Measurements from ENCODE around the gene GOLIM4. TPM values are rescaled to one million over a fixed set of nuclear protein-coding genes. Genes with fewer than 3 reads are reported as not detected.
"Not testable (repeated sequence)": the region's sequence is repeated elsewhere in the genome, so short reads cannot be mapped to it uniquely, and the experiment has no call there.

The GOLIM4 gene
- total RNA-seq, 8 experiments from 2014 or later, result 24.3 to 167 (median 33.7) TPM

DNA sequence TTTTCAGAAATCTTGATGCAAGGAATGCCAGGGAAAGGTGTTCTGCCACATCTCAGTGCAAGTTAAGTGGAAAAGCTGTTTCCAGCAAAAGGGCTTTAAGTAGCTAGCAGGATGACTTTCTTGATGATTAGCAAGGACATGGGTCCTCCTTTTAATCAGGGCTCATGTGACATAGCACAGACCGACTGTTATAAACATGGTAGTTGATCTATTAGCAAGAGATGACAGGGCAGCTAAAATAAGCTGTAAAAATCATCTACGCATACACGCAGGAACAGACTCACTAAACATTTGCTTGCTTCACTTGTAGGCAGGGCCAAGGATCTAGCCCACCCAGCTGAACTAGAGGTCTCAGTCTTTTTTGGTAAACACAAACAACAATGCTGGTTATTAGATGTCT, 69.0 kb downstream of the GOLIM4 start:
- in situ Hi-C loops (cut with MboI; ENCODE audit: low pct_unique_long_range_greater_than_20kb in 2 of 9, low sequenced_read_pairs in 9 of 9, unreplicated experiment in 9 of 9), result loop anchor here in 2 of 9 experiments (25.0 kb wide), 3 partner anchors 136 to 639 kb away; partner anchors contain the start of gene ZBBX (in 1 of the 2)
- ATAC-seq (replicated peaks in 6 of 8), result peak in 1 of 8 experiments; percentile 57

DNA sequence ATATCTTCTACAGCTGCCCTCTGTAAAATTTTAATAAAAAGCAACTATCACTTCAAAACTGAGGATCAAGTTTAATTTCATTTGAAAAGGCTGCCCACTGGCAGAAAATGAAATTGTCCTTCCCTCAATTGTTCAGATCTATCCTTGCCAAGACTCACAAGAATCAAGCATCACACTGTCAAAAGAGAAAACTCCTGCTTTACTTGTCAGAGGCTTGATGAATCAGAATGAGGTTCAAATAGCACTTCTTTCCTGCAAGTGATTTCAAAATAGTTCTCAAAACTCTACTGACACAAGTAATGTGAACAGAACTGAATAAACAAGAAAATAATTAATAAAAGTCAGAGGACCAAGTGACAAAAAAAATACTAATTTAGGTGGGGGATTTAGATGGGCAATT, 70.6 kb downstream of the GOLIM4 start:
- Histone ChIP-seq H3K27ac (no peak overlapping the region), H3K4me3 (no peak overlapping the region), H3K4me1 (replicated peaks in 1 of 2) (no peaks in the 10 kb centered on the region)
- ATAC-seq (replicated peaks in 6 of 8), result peak in 2 of 8 experiments; percentile 15
- in situ Hi-C loops (cut with MboI; ENCODE audit: low pct_unique_long_range_greater_than_20kb in 2 of 9, low sequenced_read_pairs in 9 of 9, unreplicated experiment in 9 of 9), result loop anchor here in 2 of 9 experiments (25.0 kb wide), 3 partner anchors 137 to 638 kb away; partner anchors contain the start of gene ZBBX (in 1 of the 2)

More for the DNA sequence above, 69.0 kb downstream of the GOLIM4 start:
- H3K4me1 ChIP-seq (replicated peaks in 1 of 2), result no peaks in the 10 kb centered on the region
- no peak overlapping the region for H3K27ac ChIP-seq
- no peak overlapping the region for H3K4me3 ChIP-seq
- WGBS, 10 experiments, result 75 to 100% (median 93%) methylated on average over 1 to 3 of the region's 3 CpGs; no CpG with 5 or more reads in 1 of the 10 experiments

DNA sequence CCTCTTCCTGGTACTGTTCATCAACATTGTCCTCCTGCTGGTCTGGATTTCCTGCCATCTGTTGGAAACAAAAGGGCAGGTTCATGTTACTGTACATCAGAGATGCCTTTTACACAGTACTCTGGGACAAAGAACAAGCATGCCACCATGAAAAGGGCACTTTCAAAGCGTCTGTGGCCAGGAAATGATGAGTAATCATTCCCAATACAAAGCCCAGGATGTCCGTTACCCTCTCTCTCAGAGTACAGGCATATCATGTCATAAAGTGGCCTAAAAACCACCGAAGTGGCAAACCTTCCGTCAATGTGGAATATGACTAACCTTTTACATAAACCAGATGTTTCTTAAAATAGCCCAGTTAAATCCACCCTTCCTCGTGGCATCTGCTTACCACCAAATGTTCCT, 71.2 kb downstream of the GOLIM4 start:
- no peaks in the 10 kb centered on the region for H3K4me1 ChIP-seq (replicated peaks in 1 of 2)
- H3K27ac ChIP-seq, result no peak overlapping the region
- H3K4me3 ChIP-seq, result no peak overlapping the region
- WGBS, 10 experiments, result 0 to 98% (median 71%) methylated on average over 1 to 5 of the region's 5 CpGs
- in situ Hi-C loops (cut with MboI; ENCODE audit: low pct_unique_long_range_greater_than_20kb in 2 of 9, low sequenced_read_pairs in 9 of 9, unreplicated experiment in 9 of 9), result no loop called here
- ATAC-seq (replicated peaks in 6 of 8), result peak in 2 of 8 experiments; percentile 93 to 95

DNA sequence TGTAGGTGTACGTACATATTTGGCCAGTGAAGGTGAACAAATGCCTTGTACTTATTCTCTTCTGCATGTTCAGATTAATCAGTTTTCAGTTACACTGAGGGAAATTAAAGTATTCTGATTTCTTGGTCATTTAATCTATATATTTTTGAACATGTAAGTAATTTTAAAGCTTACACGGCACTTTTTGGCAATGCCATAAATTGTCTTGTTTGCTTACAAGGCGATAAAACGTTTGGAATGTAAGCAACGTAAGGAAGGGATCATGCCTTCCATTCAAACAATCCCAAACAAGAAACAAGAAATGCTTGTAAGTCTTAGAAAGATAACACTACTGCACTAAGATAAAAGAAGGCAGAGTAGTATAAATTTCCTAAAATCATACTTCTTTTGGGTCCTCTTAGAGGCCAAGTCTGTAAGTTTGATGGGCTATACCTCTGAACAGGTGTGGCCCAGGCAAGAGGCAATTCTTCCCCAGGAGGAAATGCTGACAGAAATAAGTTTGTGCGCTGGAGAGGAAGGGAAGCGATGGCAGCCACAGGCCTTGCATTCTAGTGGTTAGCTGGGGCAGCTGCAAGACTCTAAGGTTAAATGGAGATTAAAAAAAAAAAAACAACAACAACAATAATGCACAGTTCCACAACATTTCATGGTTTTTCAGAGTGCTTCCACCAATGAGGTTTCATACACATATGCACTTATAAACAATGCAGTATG, 73.8 kb downstream of the GOLIM4 start:
- in situ Hi-C loops (cut with MboI; ENCODE audit: low pct_unique_long_range_greater_than_20kb in 2 of 9, low sequenced_read_pairs in 9 of 9, unreplicated experiment in 9 of 9), result no loop called here
- WGBS, 10 experiments, result 80 to 100% (median 89%) methylated on average over 4 to 7 of the region's 7 CpGs
- H3K4me3 ChIP-seq, result no peak overlapping the region
- no peaks in the 10 kb centered on the region for H3K4me1 ChIP-seq (replicated peaks in 1 of 2)
- no peak overlapping the region for H3K27ac ChIP-seq
- no peak for ATAC-seq (replicated peaks in 6 of 8)

DNA sequence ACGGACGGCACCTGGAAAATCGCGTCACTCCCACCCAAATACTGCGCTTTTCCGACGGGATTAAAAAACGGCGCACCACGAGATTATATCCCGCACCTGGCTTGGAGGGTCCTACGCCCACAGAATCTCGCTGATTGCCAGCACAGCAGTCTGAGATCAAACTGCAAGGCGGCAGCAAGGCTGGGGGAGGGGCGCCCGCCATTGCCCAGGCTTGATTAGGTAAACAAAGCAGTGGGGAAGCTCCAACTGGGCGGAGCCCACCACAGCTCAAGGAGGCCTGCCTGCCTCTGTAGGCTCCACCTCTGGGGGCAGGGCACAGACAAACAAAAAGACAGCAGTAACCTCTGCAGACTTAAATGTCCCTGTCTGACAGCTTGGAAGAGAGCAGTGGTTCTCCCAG, 84.4 kb downstream of the GOLIM4 start:
- in situ Hi-C loops (cut with MboI; ENCODE audit: low pct_unique_long_range_greater_than_20kb in 2 of 9, low sequenced_read_pairs in 9 of 9, unreplicated experiment in 9 of 9); ATAC-seq (replicated peaks in 6 of 8); H3K27ac ChIP-seq; H3K4me1 ChIP-seq (replicated peaks in 1 of 2); H3K4me3 ChIP-seq: not testable (repeated sequence)
- 100% methylated on average over 2 of the region's 17 CpGs; no CpG with 5 or more reads in 9 of the 10 experiments for WGBS, 10 experiments

DNA sequence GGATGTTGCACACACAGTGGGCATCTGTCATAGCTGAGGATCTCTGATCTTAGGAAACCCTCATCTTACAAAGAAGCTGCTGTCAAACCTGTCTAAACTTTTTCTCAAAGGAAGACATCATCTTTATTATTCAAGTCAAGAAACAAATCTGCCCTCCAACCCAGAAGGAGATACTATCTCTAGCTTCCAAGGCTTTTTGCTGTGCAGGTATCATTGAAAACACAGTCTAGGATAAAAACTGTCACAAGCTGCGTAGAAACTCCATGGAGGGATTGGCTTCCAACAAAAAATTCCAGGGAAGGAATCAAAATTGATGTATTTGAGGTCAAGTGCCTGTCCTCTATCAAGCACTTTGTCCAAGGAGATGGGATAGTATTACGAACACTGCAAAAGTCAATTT, 89.1 kb downstream of the GOLIM4 start:
- no peak for ATAC-seq (replicated peaks in 6 of 8)
- Histone ChIP-seq H3K27ac (no peak overlapping the region), H3K4me1 (replicated peaks in 1 of 2) (no peaks in the 10 kb centered on the region), H3K4me3 (no peak overlapping the region)
- in situ Hi-C loops (cut with MboI; ENCODE audit: low pct_unique_long_range_greater_than_20kb in 2 of 9, low sequenced_read_pairs in 9 of 9, unreplicated experiment in 9 of 9), result no loop called here
- 80 to 100% (median 92%) methylated on average over 1 to 2 of the region's 2 CpGs; no CpG with 5 or more reads in 3 of the 10 experiments for WGBS, 10 experiments

DNA sequence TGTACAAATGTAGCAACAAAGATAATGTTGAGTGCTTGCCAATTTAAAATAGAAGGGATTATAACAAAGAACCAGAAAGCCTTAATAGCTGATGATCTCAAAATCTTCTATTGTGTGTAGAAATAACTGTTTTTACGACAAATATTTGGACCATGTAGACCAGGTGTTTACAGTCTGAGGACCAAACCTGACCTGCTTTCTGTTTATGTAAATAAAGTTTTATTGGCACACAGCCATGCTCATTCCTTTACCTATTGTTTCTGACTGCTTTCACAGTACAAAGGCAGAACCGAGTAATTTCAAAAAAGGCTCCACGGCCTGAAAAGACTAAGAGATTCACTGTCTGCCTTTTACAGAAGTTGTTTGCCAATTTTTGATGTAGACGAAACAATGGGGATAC, 91.8 kb downstream of the GOLIM4 start:
- no peaks in the 10 kb centered on the region for H3K4me1 ChIP-seq (replicated peaks in 1 of 2)
- no peak overlapping the region for H3K27ac ChIP-seq
- ATAC-seq (replicated peaks in 6 of 8), result no peak
- no peak overlapping the region for H3K4me3 ChIP-seq
- WGBS, 10 experiments, result 75 to 98% (median 87%) methylated on average over 2 to 4 of the region's 4 CpGs
- in situ Hi-C loops (cut with MboI; ENCODE audit: low pct_unique_long_range_greater_than_20kb in 2 of 9, low sequenced_read_pairs in 9 of 9, unreplicated experiment in 9 of 9), result no loop called here

DNA sequence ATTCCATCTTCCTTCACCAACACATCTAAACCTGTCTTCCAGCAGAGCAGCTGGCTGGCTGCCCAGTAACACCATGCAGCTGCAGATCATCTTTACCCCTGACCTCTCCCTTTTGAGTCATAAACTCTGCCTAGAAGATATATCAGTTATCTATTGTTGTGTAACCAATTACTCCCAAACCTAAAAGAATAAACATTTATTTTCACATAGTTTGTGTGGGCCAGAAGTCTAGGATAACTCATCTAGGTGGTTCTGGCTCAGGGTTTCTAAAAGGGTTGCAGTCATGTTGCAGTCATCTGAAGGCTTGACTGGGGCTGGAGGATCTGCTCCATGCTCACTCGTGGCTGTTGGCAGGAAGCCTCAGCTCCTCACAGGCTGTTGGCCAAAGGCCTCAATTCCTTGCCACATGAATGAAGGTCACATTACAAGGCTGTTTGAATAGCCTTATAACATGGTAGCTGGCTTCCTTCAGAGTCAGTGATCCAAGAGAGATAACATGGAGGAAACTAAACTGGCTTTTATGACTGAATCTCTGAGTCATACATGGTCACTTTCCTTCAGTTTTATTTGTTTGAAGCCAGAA, 92.8 kb downstream of the GOLIM4 start:
- WGBS, 10 experiments, result 13 to 86% (median 43%) methylated on average over 1 of the region's 1 CpG; no CpG with 5 or more reads in 5 of the 10 experiments

DNA sequence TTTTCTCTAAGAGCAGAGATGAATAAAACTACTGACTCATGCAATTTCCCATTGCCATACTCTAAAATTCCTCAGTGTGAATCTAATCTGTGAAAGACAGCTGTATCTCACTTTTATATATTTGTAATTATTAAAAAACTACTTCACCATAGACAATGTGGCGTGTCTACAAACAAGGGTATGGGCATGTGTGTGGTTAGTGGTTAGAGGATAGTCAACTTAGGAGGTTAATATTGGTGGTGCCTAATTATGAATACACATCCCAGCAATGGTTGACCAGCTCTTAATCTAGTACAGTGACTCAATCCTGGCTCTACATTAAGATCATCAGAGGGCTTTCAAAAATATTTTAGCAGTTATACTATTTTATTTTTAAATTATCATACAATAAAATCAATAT, 94.5 kb downstream of the GOLIM4 start:
- no peak for ATAC-seq (replicated peaks in 6 of 8)
- Histone ChIP-seq H3K4me3 (no peak overlapping the region), H3K27ac (no peak overlapping the region), H3K4me1 (replicated peaks in 1 of 2) (no peaks in the 10 kb centered on the region)
- in situ Hi-C loops (cut with MboI; ENCODE audit: low pct_unique_long_range_greater_than_20kb in 2 of 9, low sequenced_read_pairs in 9 of 9, unreplicated experiment in 9 of 9), result no loop called here
- WGBS, 10 experiments, result 0 to 100% (median 73%) methylated on average over 1 of the region's 1 CpG; no CpG with 5 or more reads in 4 of the 10 experiments

More for the DNA sequence above, 92.8 kb downstream of the GOLIM4 start:
- Histone ChIP-seq H3K27ac (no peak overlapping the region), H3K4me3 (no peak overlapping the region), H3K4me1 (replicated peaks in 1 of 2) (no peaks in the 10 kb centered on the region)
- peak in 1 of 8 experiments; percentile 38 for ATAC-seq (replicated peaks in 6 of 8)
- in situ Hi-C loops (cut with MboI; ENCODE audit: low pct_unique_long_range_greater_than_20kb in 2 of 9, low sequenced_read_pairs in 9 of 9, unreplicated experiment in 9 of 9), result no loop called here

DNA sequence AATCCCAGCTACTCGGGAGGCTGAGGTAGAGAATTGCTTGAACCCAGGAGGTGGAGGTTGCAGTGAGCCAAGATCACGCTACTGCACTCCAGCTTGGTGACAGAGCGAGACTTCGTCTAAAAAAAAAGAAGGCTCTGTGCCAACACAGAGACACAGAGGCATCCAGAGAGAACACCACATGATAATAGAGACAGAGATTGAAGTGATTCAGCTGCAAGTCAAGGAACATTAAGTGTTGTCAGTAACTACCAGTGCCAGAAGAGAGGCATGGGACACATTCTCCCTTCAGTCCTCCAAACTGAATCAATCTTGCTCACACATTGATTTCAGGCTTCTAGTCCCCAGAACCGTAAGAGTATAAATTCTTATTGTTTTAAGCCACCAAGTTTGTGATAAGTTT, 97.5 kb downstream of the GOLIM4 start:
- Histone ChIP-seq H3K4me1 (replicated peaks in 1 of 2) (no peaks in the 10 kb centered on the region), H3K4me3 (no peak overlapping the region), H3K27ac (no peak overlapping the region)
- ATAC-seq (replicated peaks in 6 of 8), result peak in 1 of 8 experiments; percentile 69
- in situ Hi-C loops (cut with MboI; ENCODE audit: low pct_unique_long_range_greater_than_20kb in 2 of 9, low sequenced_read_pairs in 9 of 9, unreplicated experiment in 9 of 9), result no loop called here
- WGBS, 10 experiments, result 31 to 100% (median 47%) methylated on average over 1 to 5 of the region's 5 CpGs; no CpG with 5 or more reads in 3 of the 10 experiments

DNA sequence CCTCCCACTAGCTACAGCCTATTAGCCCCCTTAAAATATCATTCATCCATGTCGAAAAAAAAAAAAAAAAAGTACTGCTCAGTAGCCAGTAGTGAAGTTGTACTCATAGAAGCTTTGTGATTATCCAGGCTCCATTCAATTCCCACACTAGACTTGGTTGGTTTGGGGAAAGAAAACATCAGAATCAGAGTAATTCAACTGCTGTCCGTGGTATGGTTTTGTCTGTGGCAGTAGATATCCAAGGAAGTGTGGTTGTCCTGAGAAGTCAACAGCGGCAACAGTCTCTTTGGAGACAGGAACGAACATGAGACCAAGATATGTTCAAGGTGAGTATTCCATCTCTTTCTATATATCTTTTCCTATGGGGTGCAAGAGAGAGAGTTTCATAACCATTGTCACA, 99.2 kb downstream of the GOLIM4 start:
- Histone ChIP-seq H3K27ac (no peak overlapping the region), H3K4me1 (replicated peaks in 1 of 2) (no peaks in the 10 kb centered on the region), H3K4me3 (no peak overlapping the region)
- ATAC-seq (replicated peaks in 6 of 8), result no peak
- in situ Hi-C loops (cut with MboI; ENCODE audit: low pct_unique_long_range_greater_than_20kb in 2 of 9, low sequenced_read_pairs in 9 of 9, unreplicated experiment in 9 of 9), result no loop called here
- WGBS, 10 experiments, result 0 to 100% (median 78%) methylated on average over 1 to 3 of the region's 4 CpGs; no CpG with 5 or more reads in 1 of the 10 experiments

DNA sequence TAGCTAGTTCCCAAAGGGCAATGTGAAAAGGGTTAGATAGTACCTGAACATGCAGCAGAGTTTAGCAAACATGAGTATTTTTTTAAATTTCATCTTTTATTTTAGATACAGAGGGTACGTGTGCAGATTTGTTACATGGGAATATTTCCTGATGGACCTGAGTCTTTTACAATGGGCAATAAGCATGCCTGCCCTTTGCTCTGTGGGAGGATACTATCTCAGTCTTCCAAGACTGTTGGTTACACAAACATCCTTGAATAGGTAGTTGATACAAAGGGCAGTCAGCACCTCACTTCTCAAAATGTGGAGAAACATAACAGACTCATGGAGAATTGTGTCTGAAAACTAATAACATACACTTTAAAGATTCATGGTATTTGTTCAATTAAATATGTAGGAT, 103.3 kb downstream of the GOLIM4 start:
- 17 to 100% (median 95%) methylated on average over 1 of the region's 1 CpG; no CpG with 5 or more reads in 4 of the 10 experiments for whole genome bisulfite sequencing, 10 experiments
- no peak for ATAC-seq (replicated peaks in 6 of 8)
- H3K4me3 ChIP-seq, result no peak overlapping the region
- in situ Hi-C loops (cut with MboI; ENCODE audit: low pct_unique_long_range_greater_than_20kb in 2 of 9, low sequenced_read_pairs in 9 of 9, unreplicated experiment in 9 of 9), result no loop called here
- H3K4me1 ChIP-seq (replicated peaks in 1 of 2), result no peaks in the 10 kb centered on the region
- no peak overlapping the region for H3K27ac ChIP-seq

DNA sequence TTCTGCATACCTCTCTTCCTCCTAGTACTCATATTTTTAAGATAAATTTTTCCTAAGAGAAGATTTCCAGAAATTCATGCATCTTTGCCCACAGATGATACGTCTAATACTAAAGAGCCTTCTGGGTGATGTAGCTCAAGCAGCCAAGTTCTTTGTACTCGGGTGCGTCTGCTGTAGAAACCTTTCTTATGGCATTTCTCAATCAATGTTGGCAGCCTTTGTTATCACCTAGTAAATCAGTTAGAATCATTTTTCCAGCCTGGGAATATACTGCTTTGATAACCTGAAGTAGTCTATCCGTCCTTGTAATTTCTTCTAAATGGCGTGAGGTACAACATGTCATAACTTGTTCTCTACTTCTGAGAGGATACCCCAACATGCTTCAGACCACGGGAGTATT, 104.5 kb downstream of the GOLIM4 start:
- no peak overlapping the region for H3K4me3 ChIP-seq
- H3K4me1 ChIP-seq (replicated peaks in 1 of 2), result no peaks in the 10 kb centered on the region
- ATAC-seq (replicated peaks in 6 of 8), result no peak
- no peak overlapping the region for H3K27ac ChIP-seq
- in situ Hi-C loops (cut with MboI; ENCODE audit: low pct_unique_long_range_greater_than_20kb in 2 of 9, low sequenced_read_pairs in 9 of 9, unreplicated experiment in 9 of 9), result no loop called here
- WGBS, 10 experiments, result 40 to 97% (median 63%) methylated on average over 1 to 6 of the region's 6 CpGs; no CpG with 5 or more reads in 1 of the 10 experiments
